CD14-positive monocyte (primary cell): ENCODE measurements around the gene GNPAT. TPM values are rescaled to one million over a fixed set of nuclear protein-coding genes. Genes with fewer than 3 reads are reported as not detected.

Experiments
- DNase-seq, 3 donors: peaks; one replicate each; pipeline ENCODE4 v3.0.0-alpha.2; 2011 to 2022
- H2AFZ ChIP-seq: 2 replicates; pipeline ENCODE4 v1.6.0; 2012; ENCODE audit warnings: mild to moderate bottlenecking, low read depth, low read length, inconsistent platforms; ENCODE audit not compliant: insufficient read depth, poor library complexity, severe bottlenecking
- H3K27ac ChIP-seq, 2 donors: 1 replicate in 1 of 2; 2 replicates in 1 of 2; pipeline ENCODE4 v1.5.1; 2012 to 2013; ENCODE audit warnings: low read length in 2 of 2, control low read depth in 1 of 2, inconsistent platforms in 1 of 2, low read depth in 1 of 2, mild to moderate bottlenecking in 1 of 2
- H3K27me3 ChIP-seq, 2 donors: one replicate each; pipeline versions ENCODE4 v1.6.0 to v1.6.1; 2011 to 2013; ENCODE audit warnings: low read length in 2 of 2; ENCODE audit not compliant: control insufficient read depth in 2 of 2, insufficient read depth in 2 of 2
- H3K36me3 ChIP-seq, 2 donors: replicated peaks in 1 of 2; 1 replicate in 1 of 2; 2 replicates in 1 of 2; pipeline versions ENCODE4 v1.5.1 to v1.6.1; 2012 to 2013; ENCODE audit warnings: low read length in 2 of 2, control low read depth in 1 of 2, inconsistent platforms in 1 of 2, mild to moderate bottlenecking in 1 of 2; ENCODE audit not compliant: insufficient read depth in 2 of 2, control insufficient read depth in 1 of 2
- H3K4me1 ChIP-seq, 2 donors: 1 replicate in 1 of 2; 2 replicates in 1 of 2; pipeline versions ENCODE4 v1.5.1 to v1.6.1; 2012 to 2013; ENCODE audit warnings: low read length in 2 of 2, control low read depth in 1 of 2, inconsistent platforms in 1 of 2, mild to moderate bottlenecking in 1 of 2, moderate library complexity in 1 of 2; ENCODE audit not compliant: insufficient read depth in 2 of 2, control insufficient read depth in 1 of 2
- H3K4me2 ChIP-seq: replicated peaks from 2 replicates; pipeline ENCODE3; 2012; ENCODE audit warnings: low read length, moderate library complexity, mild to moderate bottlenecking; ENCODE audit not compliant: poor library complexity, severe bottlenecking; ENCODE audit errors: extremely low read depth
- H3K4me3 ChIP-seq, 3 experiments: fragments of 200-600 bp in 1 of 3; sonication (generic) in 1 of 3; replicated peaks in 1 of 3; 1 replicate in 2 of 3; 2 replicates in 1 of 3; pipeline ENCODE4 v1.5.1; 2011 to 2013; ENCODE audit warnings: low read length in 3 of 3, mild to moderate bottlenecking in 3 of 3, control low read depth in 2 of 3, low read depth in 2 of 3, inconsistent platforms in 1 of 3, moderate library complexity in 1 of 3
- H3K79me2 ChIP-seq: 2 replicates; pipeline ENCODE4 v1.6.0; 2012; ENCODE audit warnings: mild to moderate bottlenecking, control low read depth, inconsistent platforms, low read length, moderate library complexity; ENCODE audit not compliant: insufficient read depth
- H3K9ac ChIP-seq: 2 replicates; pipeline ENCODE4 v1.6.0; 2017; ENCODE audit warnings: low read length, mild to moderate bottlenecking; ENCODE audit not compliant: insufficient read depth, poor library complexity, severe bottlenecking
- H3K9me3 ChIP-seq, 2 donors: replicated peaks in 1 of 2; 1 replicate in 1 of 2; 2 replicates in 1 of 2; pipeline versions ENCODE4 v1.5.1 to v1.6.1; 2012 to 2013; ENCODE audit warnings: low read length in 2 of 2, control low read depth in 1 of 2; ENCODE audit not compliant: control insufficient read depth in 1 of 2, insufficient read depth in 1 of 2
- H4K20me1 ChIP-seq: 2 replicates; pipeline ENCODE4 v1.6.0; 2012; ENCODE audit warnings: mild to moderate bottlenecking, low read length, control low read depth, moderate library complexity; ENCODE audit not compliant: insufficient read depth
- H3K27ac Mint-ChIP-seq, 7 donors: one replicate each; pipeline ENCODE4 v1.8.0; 2020; ENCODE audit warnings: mild to moderate bottlenecking in 7 of 7, mixed read lengths in 7 of 7, moderate library complexity in 6 of 7, inconsistent platforms in 2 of 7
- H3K27me3 Mint-ChIP-seq, 3 donors: one replicate each; pipeline ENCODE4 v1.8.0; 2021 to 2022; ENCODE audit warnings: low read depth in 3 of 3, mild to moderate bottlenecking in 3 of 3, mixed read lengths in 3 of 3, moderate library complexity in 3 of 3, inconsistent platforms in 1 of 3
- H3K36me3 Mint-ChIP-seq, 2 donors: one replicate each; pipeline ENCODE4 v1.8.0; 2020; ENCODE audit warnings: mixed read lengths in 2 of 2, inconsistent platforms in 1 of 2, mild to moderate bottlenecking in 1 of 2
- H3K4me1 Mint-ChIP-seq: one replicate; pipeline ENCODE4 v1.8.0; 2020; ENCODE audit warnings: mild to moderate bottlenecking, mixed read lengths
- H3K4me3 Mint-ChIP-seq, 2 donors: one replicate each; pipeline ENCODE4 v1.8.0; 2020; ENCODE audit warnings: mild to moderate bottlenecking in 2 of 2, mixed read lengths in 2 of 2, moderate library complexity in 1 of 2
- H3K9me3 Mint-ChIP-seq, 7 donors: one replicate each; pipeline ENCODE4 v1.8.0; 2020 to 2022; ENCODE audit warnings: mixed read lengths in 7 of 7, mild to moderate bottlenecking in 6 of 7, moderate library complexity in 6 of 7, inconsistent platforms in 2 of 7
- WGBS: methylation state at CpG from one replicate; pipeline ENCODE4 v1.1.5; 2013; ENCODE audit warnings: missing lambda C conversion rate; ENCODE audit not compliant: insufficient coverage; 5-methylcytosine and 5-hydroxymethylcytosine counted together
- intact Hi-C, 2 donors: fragments of 100-400 bp; cut with micrococcal nuclease; formaldehyde crosslinking; loops; one replicate each; pipeline versions ENCODE4 v1.15.0 to v1.15.1; 2023
- polyA plus RNA-seq, 3 donors: library from polyadenylated mRNA; depleted of rRNA in 1 of 3; unstranded in 2 of 3; stranded (reverse) in 1 of 3; fragments of 300-500 nt in 2 of 3; fragments of >200 nt in 1 of 3; fragmentation: Illumina TruSeq in 2 of 3; gene quantifications; 1 replicate in 2 of 3; 2 replicates in 1 of 3; pipeline ENCODE4 v1.2.3, GENCODE V29; 2012 to 2021
- TF ChIP-seq, protein P1 (sequence below): fragments of 200-600 bp; IDR thresholded peaks from one replicate; pipeline ENCODE4 v1.8.0; 2022; ENCODE audit warnings: antibody characterized with exemption, mild to moderate bottlenecking

The GNPAT gene
- polyA plus RNA-seq, 3 donors, result 20.8 to 40.3 (median 34.8) TPM

DNA sequence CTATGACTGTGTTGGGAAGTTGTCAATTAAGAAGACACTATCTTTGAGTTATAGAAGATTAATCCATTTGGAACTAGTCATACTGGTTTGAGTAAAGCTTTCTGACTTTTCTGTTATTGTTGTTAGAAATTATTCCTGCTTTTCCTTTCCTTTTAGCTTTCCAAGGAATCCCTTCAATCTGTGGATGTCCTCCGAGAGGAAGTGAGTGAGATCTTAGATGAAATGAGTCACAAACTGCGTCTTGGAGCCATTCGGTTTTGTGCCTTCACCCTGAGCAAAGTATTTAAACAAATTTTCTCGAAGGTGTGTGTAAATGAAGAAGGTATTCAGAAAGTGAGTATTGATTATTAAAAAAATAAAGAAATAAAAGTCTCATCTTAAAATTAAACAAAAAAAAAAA, 19.3 kb downstream of the GNPAT start:
- no peak overlapping the region for H3K4me3 Mint-ChIP-seq
- H3K4me1 Mint-ChIP-seq, result no peaks in the 10 kb centered on the region
- H3K4me3 ChIP-seq, result no peak overlapping the region
- H3K9ac ChIP-seq, result no peak overlapping the region
- intact Hi-C loops, result no loop called here
- H3K36me3 ChIP-seq, result peaks cover 83 to 100% of the 10 kb centered on the region in 2 donors
- no peaks in the 10 kb centered on the region for H3K79me2 ChIP-seq
- H3K27ac Mint-ChIP-seq, result no peak overlapping the region
- H3K27me3 ChIP-seq, result no peaks in the 10 kb centered on the region
- DNase-seq, result no peak
- WGBS, result no CpG with 5 or more reads among the region's 4 CpGs
- no peaks in the 10 kb centered on the region for H3K4me1 ChIP-seq
- H2AFZ ChIP-seq, result no peak overlapping the region
- H4K20me1 ChIP-seq, result no peaks in the 10 kb centered on the region
- H3K27ac ChIP-seq, result no peak overlapping the region
- H3K27me3 Mint-ChIP-seq, result peaks cover 0 to 2% (median 0%) of the 10 kb centered on the region in 3 donors
- H3K4me2 ChIP-seq, result no peak overlapping the region
- H3K36me3 Mint-ChIP-seq, result peaks cover 88 to 99% of the 10 kb centered on the region in 2 donors
- H3K9me3 Mint-ChIP-seq, result peaks cover 12 to 30% (median 21%) of the 10 kb centered on the region in 7 donors
- TF ChIP-seq, protein P1, sequence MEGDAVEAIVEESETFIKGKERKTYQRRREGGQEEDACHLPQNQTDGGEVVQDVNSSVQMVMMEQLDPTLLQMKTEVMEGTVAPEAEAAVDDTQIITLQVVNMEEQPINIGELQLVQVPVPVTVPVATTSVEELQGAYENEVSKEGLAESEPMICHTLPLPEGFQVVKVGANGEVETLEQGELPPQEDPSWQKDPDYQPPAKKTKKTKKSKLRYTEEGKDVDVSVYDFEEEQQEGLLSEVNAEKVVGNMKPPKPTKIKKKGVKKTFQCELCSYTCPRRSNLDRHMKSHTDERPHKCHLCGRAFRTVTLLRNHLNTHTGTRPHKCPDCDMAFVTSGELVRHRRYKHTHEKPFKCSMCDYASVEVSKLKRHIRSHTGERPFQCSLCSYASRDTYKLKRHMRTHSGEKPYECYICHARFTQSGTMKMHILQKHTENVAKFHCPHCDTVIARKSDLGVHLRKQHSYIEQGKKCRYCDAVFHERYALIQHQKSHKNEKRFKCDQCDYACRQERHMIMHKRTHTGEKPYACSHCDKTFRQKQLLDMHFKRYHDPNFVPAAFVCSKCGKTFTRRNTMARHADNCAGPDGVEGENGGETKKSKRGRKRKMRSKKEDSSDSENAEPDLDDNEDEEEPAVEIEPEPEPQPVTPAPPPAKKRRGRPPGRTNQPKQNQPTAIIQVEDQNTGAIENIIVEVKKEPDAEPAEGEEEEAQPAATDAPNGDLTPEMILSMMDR, result no peak
- peaks cover 12 to 19% of the 10 kb centered on the region in 2 donors for H3K9me3 ChIP-seq

DNA sequence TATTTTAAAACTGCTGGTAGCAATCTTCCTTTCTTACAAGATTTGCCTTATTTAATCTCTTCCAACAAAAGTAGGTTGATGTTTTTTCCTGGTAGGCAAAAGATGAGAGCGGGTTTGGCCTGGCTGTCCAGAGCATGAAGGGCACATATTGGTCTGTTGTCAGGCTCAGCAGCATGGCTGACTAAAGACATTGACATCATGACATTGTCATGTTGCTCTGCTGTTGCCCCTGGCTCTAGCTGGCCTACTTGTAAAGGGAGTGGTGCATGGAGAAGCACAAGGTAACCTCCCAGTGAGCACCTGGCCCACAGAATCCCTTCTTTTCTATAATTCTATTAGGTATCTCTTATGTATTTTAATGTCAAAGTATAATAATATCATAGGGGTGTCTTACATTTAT, 23.6 kb downstream of the GNPAT start:
- no peaks in the 10 kb centered on the region for H3K9me3 ChIP-seq
- H3K4me1 ChIP-seq, result no peaks in the 10 kb centered on the region
- TF ChIP-seq, protein P1, result no peak
- H3K9ac ChIP-seq, result no peak overlapping the region
- H3K27ac Mint-ChIP-seq, result no peak overlapping the region
- H3K9me3 Mint-ChIP-seq, result no peaks in the 10 kb centered on the region
- no peak overlapping the region for H3K27ac ChIP-seq
- intact Hi-C loops, result no loop called here
- H3K4me3 Mint-ChIP-seq, result no peak overlapping the region
- no peaks in the 10 kb centered on the region for H3K4me1 Mint-ChIP-seq
- peaks cover 89 to 96% of the 10 kb centered on the region in 2 donors for H3K36me3 Mint-ChIP-seq
- no peak overlapping the region for H3K4me2 ChIP-seq
- H3K27me3 Mint-ChIP-seq, result peaks cover 0 to 2% (median 0%) of the 10 kb centered on the region in 3 donors
- H4K20me1 ChIP-seq, result no peaks in the 10 kb centered on the region
- no peak overlapping the region for H2AFZ ChIP-seq
- 100% methylated on average over 1 of the region's 1 CpG for WGBS
- peaks cover 90 to 99% of the 10 kb centered on the region in 2 donors for H3K36me3 ChIP-seq
- no peaks in the 10 kb centered on the region for H3K27me3 ChIP-seq
- no peak for DNase-seq
- H3K79me2 ChIP-seq, result no peaks in the 10 kb centered on the region
- no peak overlapping the region for H3K4me3 ChIP-seq
